ENCODE results near the gene CCDC50.

DNA sequence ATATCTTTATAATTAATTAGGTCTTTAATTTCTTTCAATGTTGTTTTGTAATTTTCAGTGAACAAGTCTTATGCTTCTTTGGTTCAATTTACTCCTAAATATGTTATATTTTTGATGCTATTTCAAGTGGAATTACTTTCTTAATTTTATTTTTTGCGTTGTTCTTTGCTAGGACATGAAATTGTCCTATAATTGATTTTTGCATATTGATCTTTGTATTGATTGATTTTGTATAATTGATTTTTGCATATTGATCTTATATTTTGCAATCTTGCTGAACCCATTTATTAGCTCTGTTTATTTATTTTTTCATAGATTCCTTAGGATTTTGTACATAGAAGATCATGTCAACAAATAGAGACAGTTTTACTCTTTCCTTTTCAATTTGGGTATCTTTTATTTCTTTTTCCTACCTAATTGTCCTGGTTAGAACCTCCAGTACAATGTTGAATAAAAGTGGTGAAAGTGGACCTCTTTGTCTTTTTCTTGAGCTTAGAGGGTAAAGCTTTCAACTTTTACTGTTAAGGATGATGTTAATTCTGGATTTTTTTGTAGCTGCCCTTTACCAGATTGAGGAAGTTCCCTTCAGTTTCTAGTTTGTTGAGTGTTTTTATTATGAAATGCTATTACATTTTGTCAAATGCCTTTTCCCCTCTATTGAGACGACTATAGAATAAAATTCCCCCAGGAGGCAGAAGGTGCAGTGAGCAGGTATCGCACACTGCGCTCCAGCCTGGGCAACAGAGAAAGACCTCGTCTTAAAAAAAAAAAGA, 36.8 kb upstream of the CCDC50 start:
- no peak for TF ChIP-seq EZH2 (IDR thresholded peaks at IDR 0.05; ENCODE audit: low read depth)
- TF ChIP-seq, protein P1, sequence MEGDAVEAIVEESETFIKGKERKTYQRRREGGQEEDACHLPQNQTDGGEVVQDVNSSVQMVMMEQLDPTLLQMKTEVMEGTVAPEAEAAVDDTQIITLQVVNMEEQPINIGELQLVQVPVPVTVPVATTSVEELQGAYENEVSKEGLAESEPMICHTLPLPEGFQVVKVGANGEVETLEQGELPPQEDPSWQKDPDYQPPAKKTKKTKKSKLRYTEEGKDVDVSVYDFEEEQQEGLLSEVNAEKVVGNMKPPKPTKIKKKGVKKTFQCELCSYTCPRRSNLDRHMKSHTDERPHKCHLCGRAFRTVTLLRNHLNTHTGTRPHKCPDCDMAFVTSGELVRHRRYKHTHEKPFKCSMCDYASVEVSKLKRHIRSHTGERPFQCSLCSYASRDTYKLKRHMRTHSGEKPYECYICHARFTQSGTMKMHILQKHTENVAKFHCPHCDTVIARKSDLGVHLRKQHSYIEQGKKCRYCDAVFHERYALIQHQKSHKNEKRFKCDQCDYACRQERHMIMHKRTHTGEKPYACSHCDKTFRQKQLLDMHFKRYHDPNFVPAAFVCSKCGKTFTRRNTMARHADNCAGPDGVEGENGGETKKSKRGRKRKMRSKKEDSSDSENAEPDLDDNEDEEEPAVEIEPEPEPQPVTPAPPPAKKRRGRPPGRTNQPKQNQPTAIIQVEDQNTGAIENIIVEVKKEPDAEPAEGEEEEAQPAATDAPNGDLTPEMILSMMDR (conservative IDR thresholded peaks at IDR 0.05): no peak

Data from PC-9 (cell line).